ENCODE data around the gene C5orf34.

GRCh38 chr5:43461066-43461465, 53.9 kb downstream of the C5orf34 start:
- TF ChIP-seq CTCF (IDR thresholded peaks at IDR 0.05) (no peak), POLR2AphosphoS5 (IDR thresholded peaks at IDR 0.05) (no peak), POLR2A (IDR thresholded peaks at IDR 0.05) (no peak)

Data from prostate gland (tissue), 2 donors.